RWPE2 (cell line): ENCODE data around the gene THSD8.

Experiments used
- ATAC-seq: fragments of 200-7000 bp; cut with Tn5 transposase; 3 replicates; pipeline ENCODE4 v1.9.1; 2021; ENCODE audit warnings: low read depth
- DNase-seq: peaks from one replicate; pipeline ENCODE4 v3.0.0-alpha.2; 2020; ENCODE audit warnings: low spot score
- H3K27ac ChIP-seq: fragments of 450-650 bp; 2 replicates; pipeline ENCODE4 v1.5.1; 2017; ENCODE audit warnings: mild to moderate bottlenecking; ENCODE audit not compliant: poor library complexity, severe bottlenecking
- H3K27me3 ChIP-seq: fragments of 250-450 bp; sonication (Bioruptor Pico); 2 replicates; pipeline ENCODE4 v1.5.1; 2021; ENCODE audit warnings: mild to moderate bottlenecking, moderate library complexity; ENCODE audit not compliant: insufficient read depth, poor library complexity, severe bottlenecking
- H3K36me3 ChIP-seq: fragments of 250-450 bp; sonication (Bioruptor Pico); 2 replicates; pipeline ENCODE4 v1.5.1; 2020; ENCODE audit warnings: low read depth, mild to moderate bottlenecking, moderate library complexity
- H3K4me1 ChIP-seq: fragments of 250-450 bp; sonication (Bioruptor Pico); 2 replicates; pipeline ENCODE4 v1.5.1; 2021; ENCODE audit warnings: mild to moderate bottlenecking, moderate library complexity; ENCODE audit not compliant: insufficient read depth, poor library complexity, severe bottlenecking
- H3K4me3 ChIP-seq: fragments of 250-450 bp; sonication (Bioruptor Pico); 2 replicates; pipeline ENCODE4 v1.5.1; 2021; ENCODE audit warnings: mild to moderate bottlenecking, moderate library complexity; ENCODE audit not compliant: severe bottlenecking
- H3K9me3 ChIP-seq: fragments of 250-450 bp; sonication (Bioruptor Pico); 2 replicates; pipeline ENCODE4 v1.5.1; 2021; ENCODE audit warnings: mild to moderate bottlenecking, moderate library complexity; ENCODE audit not compliant: severe bottlenecking
- CTCF ChIP-seq: fragments of 450-650 bp; IDR thresholded peaks from one replicate; pipeline ENCODE4 v1.5.1; 2017; ENCODE audit warnings: mild to moderate bottlenecking, moderate library complexity; ENCODE audit not compliant: poor library complexity, severe bottlenecking

Gene THSD8

GRCh38 chr19:12800466-12800770 is 1.5 kb upstream of the THSD8 start:
- DNase-seq (no peak), ATAC-seq (no peak)
- peak overlapping the region; percentile 60 for H3K27ac ChIP-seq
- TF ChIP-seq CTCF: no peak
- no peaks in the 10 kb centered on the region for H3K9me3 ChIP-seq
- H3K36me3 ChIP-seq: peaks cover 19% of the 10 kb centered on the region
- H3K27me3 ChIP-seq: no peaks in the 10 kb centered on the region
- H3K4me3 ChIP-seq: peak overlapping the region; percentile 72
- peaks cover 6% of the 10 kb centered on the region for H3K4me1 ChIP-seq

- no peaks in the 10 kb centered on the region for H3K9me3 ChIP-seq
- H3K4me3 ChIP-seq: peak overlapping the region; percentile 72
- no peak for DNase-seq
- H3K27ac ChIP-seq: peak overlapping the region; percentile 60
- no peaks in the 10 kb centered on the region for H3K27me3 ChIP-seq
- peaks cover 5% of the 10 kb centered on the region for H3K4me1 ChIP-seq
- no peak for TF ChIP-seq CTCF
- no peak; the same call in 2 of the 3 replicates for ATAC-seq
- H3K36me3 ChIP-seq: peaks cover 19% of the 10 kb centered on the region
Measured at GRCh38 chr19:12800923-12801465, 875 bp upstream of the THSD8 start.

- no peaks in the 10 kb centered on the region for H3K27me3 ChIP-seq
- H3K4me3 ChIP-seq: peak overlapping the region; percentile 72
- no peak for TF ChIP-seq CTCF
- no peak for DNase-seq
- no peak; the same call in 2 of the 3 replicates for ATAC-seq
- H3K9me3 ChIP-seq: no peaks in the 10 kb centered on the region
- peaks cover 24% of the 10 kb centered on the region for H3K36me3 ChIP-seq
- H3K4me1 ChIP-seq: peaks cover 3% of the 10 kb centered on the region
- H3K27ac ChIP-seq: peak overlapping the region; percentile 60
Measured at GRCh38 chr19:12802267-12803106, 618 bp downstream of the THSD8 start.

GRCh38 chr19:12804051-12804450 is 2.2 kb downstream of the THSD8 start:
- Histone ChIP-seq H3K9me3 (no peaks in the 10 kb centered on the region), H3K4me1 (peaks cover 3% of the 10 kb centered on the region), H3K36me3 (peaks cover 37% of the 10 kb centered on the region), H3K27ac (no peak overlapping the region), H3K27me3 (no peaks in the 10 kb centered on the region), H3K4me3 (no peak overlapping the region)
- DNase-seq: no peak
- no peak for TF ChIP-seq CTCF
- no peak for ATAC-seq
